NT2/D1 (cell line): ENCODE measurements around the gene ACADSB.

ENCODE experiments used
- DNase-seq: peaks from one replicate; pipeline ENCODE4 v3.0.0-alpha.2; 2011; ENCODE audit warnings: low read depth, low spot score
- H3K27me3 ChIP-seq: 2 replicates; pipeline ENCODE4 v1.6.0; 2011; ENCODE audit warnings: mild to moderate bottlenecking; ENCODE audit not compliant: insufficient read length, insufficient read depth
- H3K36me3 ChIP-seq: 2 replicates; pipeline ENCODE4 v1.6.1; 2011; ENCODE audit warnings: mild to moderate bottlenecking, low read length, mixed read lengths; ENCODE audit not compliant: insufficient read depth, insufficient read length
- H3K4me1 ChIP-seq: 2 replicates; pipeline ENCODE4 v1.5.1; 2011; ENCODE audit not compliant: insufficient read depth, insufficient read length
- H3K4me3 ChIP-seq: 2 replicates; pipeline ENCODE4 v1.5.1; 2011; ENCODE audit warnings: low read depth; ENCODE audit not compliant: insufficient read length
- H3K9ac ChIP-seq: 2 replicates; pipeline ENCODE4 v1.6.0; 2011; ENCODE audit warnings: low read depth; ENCODE audit not compliant: insufficient read length
- H3K9me3 ChIP-seq: 2 replicates; pipeline ENCODE4 v1.5.1; 2011; ENCODE audit warnings: mild to moderate bottlenecking, low read length; ENCODE audit not compliant: insufficient read depth
- SUZ12 ChIP-seq: IDR thresholded peaks from 2 replicates; pipeline ENCODE4 v1.6.1; 2011; ENCODE audit not compliant: insufficient read length, insufficient read depth; ENCODE audit errors: extremely low read depth
- YY1 ChIP-seq: IDR thresholded peaks from 2 replicates; pipeline ENCODE4 v1.6.1; 2011; ENCODE audit not compliant: insufficient read length, insufficient read depth
- ZNF274 ChIP-seq: IDR thresholded peaks from 2 replicates; pipeline ENCODE4 v1.6.1; 2011; ENCODE audit warnings: mild to moderate bottlenecking, low read depth, low read length

ACADSB gene

DNA sequence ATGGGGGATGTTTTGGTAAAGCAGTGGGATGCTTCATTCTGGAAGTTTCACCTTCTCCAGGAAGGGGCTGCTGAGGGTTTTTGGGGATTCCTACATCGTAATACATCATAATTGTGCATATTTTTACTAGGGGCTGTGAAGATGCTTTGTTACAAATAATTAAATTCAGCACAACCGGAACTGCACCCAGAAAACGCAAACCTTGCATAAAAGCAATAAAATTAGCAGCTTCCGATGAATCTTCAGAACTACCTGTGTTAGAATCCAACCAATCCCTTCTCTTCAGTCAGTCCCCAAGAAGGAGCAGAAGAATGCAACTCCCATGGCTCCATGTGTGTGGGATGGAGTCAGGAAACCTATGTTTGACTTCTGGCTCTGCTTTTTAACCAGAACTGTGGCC, 78.5 kb downstream of the ACADSB start:
- no peak for DNase-seq
- Histone ChIP-seq H3K4me3 (no peak overlapping the region), H3K27me3 (no peaks in the 10 kb centered on the region), H3K36me3 (no peaks in the 10 kb centered on the region), H3K4me1 (no peaks in the 10 kb centered on the region), H3K9me3 (no peaks in the 10 kb centered on the region), H3K9ac (no peak overlapping the region)
- TF ChIP-seq YY1 (no peak), SUZ12 (no peak), ZNF274 (no peak)

GRCh38 chr10:123087786-123088185, 79.0 kb downstream of the ACADSB start:
- no peak overlapping the region for H3K9ac ChIP-seq
- no peaks in the 10 kb centered on the region for H3K36me3 ChIP-seq
- no peaks in the 10 kb centered on the region for H3K9me3 ChIP-seq
- H3K4me3 ChIP-seq: no peak overlapping the region
- DNase-seq: no peak
- H3K4me1 ChIP-seq: no peaks in the 10 kb centered on the region
- TF ChIP-seq SUZ12 (no peak), ZNF274 (no peak), YY1 (no peak)
- H3K27me3 ChIP-seq: no peaks in the 10 kb centered on the region

GRCh38 chr10:123092635-123093414, 84.0 kb downstream of the ACADSB start:
- Histone ChIP-seq H3K27me3 (no peaks in the 10 kb centered on the region), H3K36me3 (no peaks in the 10 kb centered on the region), H3K4me1 (no peaks in the 10 kb centered on the region), H3K9ac (no peak overlapping the region), H3K4me3 (no peak overlapping the region), H3K9me3 (no peaks in the 10 kb centered on the region)
- TF ChIP-seq SUZ12 (no peak), YY1 (no peak), ZNF274 (no peak)
- no peak for DNase-seq

- Histone ChIP-seq H3K9me3 (no peaks in the 10 kb centered on the region), H3K4me3 (no peak overlapping the region)
- no peak for DNase-seq
Measured at GRCh38 chr10:123093489-123093888, 84.7 kb downstream of the ACADSB start.

DNA sequence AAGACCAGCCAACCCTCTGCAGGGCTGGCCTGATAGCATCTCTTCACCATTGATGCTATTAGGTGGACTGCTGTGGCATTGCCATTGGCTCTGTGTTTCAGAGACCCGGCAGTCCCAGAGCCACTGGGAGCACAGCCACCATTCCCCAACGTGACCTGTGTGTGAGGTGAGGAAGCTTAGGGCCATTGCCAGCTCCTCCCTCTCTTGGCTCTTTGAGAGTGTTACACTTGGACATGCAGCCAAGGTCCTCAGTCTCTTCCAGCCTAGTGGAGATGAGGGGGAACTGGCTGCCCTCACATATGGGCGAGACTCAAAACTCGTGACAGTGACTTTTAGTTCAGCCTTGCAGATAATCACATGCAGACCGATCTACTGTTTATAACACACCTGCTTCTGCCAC, 87.6 kb downstream of the ACADSB start:
- no peak overlapping the region for H3K4me3 ChIP-seq
- no peaks in the 10 kb centered on the region for H3K4me1 ChIP-seq
- DNase-seq: no peak
- no peaks in the 10 kb centered on the region for H3K36me3 ChIP-seq
- no peak overlapping the region for H3K9ac ChIP-seq
- H3K27me3 ChIP-seq: no peaks in the 10 kb centered on the region
- H3K9me3 ChIP-seq: no peaks in the 10 kb centered on the region
- TF ChIP-seq ZNF274 (no peak), SUZ12 (no peak), YY1 (no peak)

More at GRCh38 chr10:123093489-123093888, 84.7 kb downstream of the ACADSB start:
- Histone ChIP-seq H3K4me1 (no peaks in the 10 kb centered on the region), H3K27me3 (no peaks in the 10 kb centered on the region), H3K36me3 (no peaks in the 10 kb centered on the region), H3K9ac (no peak overlapping the region)
- TF ChIP-seq YY1: no peak
- TF ChIP-seq ZNF274: no peak
- no peak for TF ChIP-seq SUZ12

DNA sequence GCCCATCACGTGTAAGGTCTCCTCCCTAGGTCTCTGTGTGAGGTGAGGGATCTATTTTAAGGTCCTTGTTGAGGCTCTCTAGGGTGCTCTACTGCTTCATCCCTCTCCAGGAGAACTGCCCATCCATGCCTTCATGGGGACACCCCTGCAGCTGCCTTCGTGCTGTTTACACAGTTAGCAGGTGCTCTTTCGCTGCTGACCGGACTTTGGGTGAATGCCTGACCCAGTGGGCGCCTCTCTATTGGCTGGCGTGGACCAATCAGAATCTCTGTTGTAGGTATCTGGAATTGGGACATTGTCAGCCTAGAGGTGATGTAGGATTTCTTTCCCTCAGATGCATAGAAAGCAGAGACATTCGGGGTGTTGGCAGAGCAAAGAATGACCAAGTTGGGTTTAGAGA, 88.2 kb downstream of the ACADSB start:
- Histone ChIP-seq H3K36me3 (no peaks in the 10 kb centered on the region), H3K9ac (no peak overlapping the region), H3K4me3 (no peak overlapping the region), H3K4me1 (no peaks in the 10 kb centered on the region), H3K27me3 (no peaks in the 10 kb centered on the region), H3K9me3 (no peaks in the 10 kb centered on the region)
- TF ChIP-seq SUZ12 (no peak), ZNF274 (no peak), YY1 (no peak)
- DNase-seq: no peak

DNA sequence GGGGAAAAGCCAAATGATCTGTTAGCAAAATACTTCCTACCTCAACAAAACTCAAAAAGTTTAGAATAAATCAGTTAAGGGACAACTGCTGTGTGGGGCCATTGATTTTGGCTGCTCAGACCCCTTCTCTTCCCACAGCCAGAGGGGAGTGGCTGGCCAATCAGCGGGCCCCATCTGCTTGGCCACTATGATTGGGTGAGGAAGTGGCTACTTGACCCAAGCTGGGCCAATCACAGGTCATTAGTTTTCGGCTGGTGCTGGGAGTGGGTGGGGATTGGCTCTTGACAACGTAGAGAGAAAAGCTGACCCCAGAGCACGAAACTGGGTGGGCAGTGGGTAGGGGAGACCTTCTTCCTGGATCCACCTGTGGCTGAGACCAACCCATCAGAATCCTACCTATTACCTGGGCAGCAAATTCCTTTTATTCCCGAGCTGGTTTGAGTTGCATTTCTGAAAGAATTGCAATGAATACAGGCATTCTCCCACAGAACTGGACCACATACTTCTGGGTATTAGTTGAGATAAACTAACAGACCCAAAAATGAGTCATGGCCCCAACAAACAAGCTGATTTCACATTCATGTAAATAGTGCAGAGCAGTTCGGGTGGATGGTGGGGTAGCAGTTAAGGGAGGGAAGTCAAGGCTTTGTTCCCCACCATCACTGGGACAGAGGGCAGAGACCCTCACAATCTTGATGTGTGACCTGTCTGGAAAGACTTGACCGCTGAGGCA, 91.4 kb downstream of the ACADSB start:
- H3K4me3 ChIP-seq: no peak overlapping the region
- H3K4me1 ChIP-seq: no peaks in the 10 kb centered on the region
- no peaks in the 10 kb centered on the region for H3K9me3 ChIP-seq
- no peak overlapping the region for H3K9ac ChIP-seq
- DNase-seq: no peak
- TF ChIP-seq YY1 (no peak), ZNF274 (no peak), SUZ12 (no peak)
- H3K36me3 ChIP-seq: no peaks in the 10 kb centered on the region
- no peaks in the 10 kb centered on the region for H3K27me3 ChIP-seq
